Fibroblast of lung (primary cell): ENCODE data around the gene INPP4A.

Experiments used
- CTCF ChIP-seq, 2 donors: IDR thresholded peaks in 1 of 2; conservative IDR thresholded peaks in 1 of 2; 1 replicate in 1 of 2; 2 replicates in 1 of 2; pipeline ENCODE4 v1.5.1; 2011 to 2012; ENCODE audit warnings: low read length in 2 of 2, control low read depth in 1 of 2, inconsistent platforms in 1 of 2, low read depth in 1 of 2, mild to moderate bottlenecking in 1 of 2
- EZH2 ChIP-seq: IDR thresholded peaks from 2 replicates; pipeline ENCODE4 v1.5.1; 2012; ENCODE audit warnings: low read length, control low read depth, mild to moderate bottlenecking; ENCODE audit errors: missing control alignments

- TF ChIP-seq CTCF (conservative IDR thresholded peaks at IDR 0.05 in 1 of 2, IDR thresholded peaks at IDR 0.05 in 1 of 2; ENCODE audit: low read depth in 1 of 2, low read length in 2 of 2) (no peak), EZH2 (no peak)
These were observed 45.6 kb downstream of the INPP4A start for GRCh38 chr2:98489971-98490962.
